CD4-positive, alpha-beta T cell treated with Interleukin-17A for 1 hour (primary cell): ENCODE data around the gene ZYX.
"Not testable (repeated sequence)": the region's sequence is repeated elsewhere in the genome, so short reads cannot be mapped to it uniquely, and the experiment has no call there.

Experiments
- DNase-seq: peaks from one replicate; pipeline ENCODE4 v3.0.0-alpha.2; 2020

Gene ZYX

GRCh38 chr7:143399642-143400041, 18.5 kb downstream of the ZYX start:
- DNase-seq: no peak

- no peak for DNase-seq
Observed at GRCh38 chr7:143401265-143401664, 20.1 kb downstream of the ZYX start.

- DNase-seq: not testable (repeated sequence)
Observed at GRCh38 chr7:143402233-143402632, 21.1 kb downstream of the ZYX start.

- DNase-seq: no peak
Observed at GRCh38 chr7:143405173-143406001, 24.2 kb downstream of the ZYX start.

GRCh38 chr7:143406002-143406357, 24.8 kb downstream of the ZYX start:
- DNase-seq: no peak

- DNase-seq: peak; percentile 61
Observed at GRCh38 chr7:143407287-143408251, 26.4 kb downstream of the ZYX start.

GRCh38 chr7:143408252-143408685, 27.1 kb downstream of the ZYX start:
- no peak for DNase-seq

GRCh38 chr7:143408686-143409561, 27.8 kb downstream of the ZYX start, which contains the start of gene EPHA1:
Gene EPHA1 (minus strand): TSS chr7:143408856. CDS start chr7:143408805, 51 bp downstream.
- peak; percentile 82 for DNase-seq

GRCh38 chr7:143410521-143411004, 29.4 kb downstream of the ZYX start:
- no peak for DNase-seq

- no peak for DNase-seq
Observed at GRCh38 chr7:143411976-143412708, 31.0 kb downstream of the ZYX start.

- DNase-seq: no peak
Observed at GRCh38 chr7:143413123-143413522, 32.0 kb downstream of the ZYX start.

GRCh38 chr7:143415209-143415608, 34.1 kb downstream of the ZYX start:
- not testable (repeated sequence) for DNase-seq

- DNase-seq: no peak
Observed at GRCh38 chr7:143415742-143416397, 34.7 kb downstream of the ZYX start.

GRCh38 chr7:143416565-143417149, 35.5 kb downstream of the ZYX start:
- DNase-seq: peak; percentile 74

- DNase-seq: no peak
Observed at GRCh38 chr7:143417734-143418383, 36.7 kb downstream of the ZYX start.

- DNase-seq: no peak
Observed at GRCh38 chr7:143418681-143419458, 37.7 kb downstream of the ZYX start.

- no peak for DNase-seq
Observed at GRCh38 chr7:143419880-143420279, 38.7 kb downstream of the ZYX start.

GRCh38 chr7:143420624-143421023, 39.5 kb downstream of the ZYX start:
- DNase-seq: not testable (repeated sequence)

- no peak for DNase-seq
Observed at GRCh38 chr7:143422033-143422432, 40.9 kb downstream of the ZYX start.
